HepG2 (cell line): ENCODE data around the gene PSME3IP1. TPM values are rescaled to one million over a fixed set of nuclear protein-coding genes. Genes with fewer than 3 reads are reported as not detected.

Source experiments
- ATAC-seq: fragments of 200-7000 bp; cut with Tn5 transposase; 3 replicates; pipeline ENCODE4 v1.9.1; 2020; ENCODE audit warnings: mild to moderate bottlenecking, moderate library complexity
- BruUV-seq: library from RNA; stranded (reverse); fragments of 400-500 nt; replicated peaks from 2 replicates; lab custom pipeline; 2021; lab: Mats Ljungman, UMichigan
- CTCF ChIA-PET: fragments of 300-600 bp; formaldehyde crosslinking; extraction: SDS; loops from one replicate; lab custom pipeline; 2021; ENCODE audit warnings: low total read pairs, inconsistent platforms, low intra/inter-chr PET ratio; lab: Yijun Ruan, JAX
- POLR2A ChIA-PET: fragments of 350-600 bp; sonication (Branson Sonifier 250); formaldehyde crosslinking; loops from one replicate; lab custom pipeline; 2020; ENCODE audit warnings: antibody characterized with exemption, inconsistent platforms; lab: Yijun Ruan, JAX
- DNase-seq: peaks from one replicate; pipeline ENCODE4 v3.0.0-alpha.2; 2015; ENCODE audit warnings: low spot score
- FAIRE-seq: peaks from 3 replicates; lab custom pipeline; 2011; peaks lifted over from hg19 to GRCh38; lab: Jason Lieb, UNC
- H2AFZ ChIP-seq: one replicate; pipeline ENCODE4 v1.6.1; 2011; ENCODE audit warnings: low read length, inconsistent platforms
- H3K27ac ChIP-seq: fragments of 300-600 bp; 3 replicates; pipeline ENCODE4 v1.8.0; 2011; ENCODE audit warnings: mixed run types, mild to moderate bottlenecking, mixed read lengths, low read length, inconsistent platforms; ENCODE audit not compliant: insufficient read depth; ENCODE audit errors: extremely low read length
- H3K27me3 ChIP-seq, 2 experiments: fragments of 200-600 bp in 1 of 2; 2 replicates in 1 of 2; 3 replicates in 1 of 2; pipeline versions ENCODE4 v1.6.0 to v1.8.0; 2011; ENCODE audit warnings: low read length in 2 of 2, mild to moderate bottlenecking in 2 of 2, moderate library complexity in 2 of 2, inconsistent platforms in 1 of 2; ENCODE audit not compliant: insufficient read depth in 2 of 2, control insufficient read depth in 1 of 2
- H3K36me3 ChIP-seq, 2 experiments: fragments of 200-600 bp in 1 of 2; replicated peaks in 1 of 2; 2 replicates in 1 of 2; 3 replicates in 1 of 2; pipeline versions ENCODE4 v1.5.1 to v1.8.0; 2011; ENCODE audit warnings: low read length in 2 of 2, inconsistent platforms in 1 of 2; ENCODE audit not compliant: insufficient read depth in 2 of 2, control insufficient read depth in 1 of 2
- H3K4me1 ChIP-seq: 2 replicates; pipeline ENCODE4 v1.5.1; 2012; ENCODE audit warnings: low read length, inconsistent platforms; ENCODE audit not compliant: insufficient read depth
- H3K4me2 ChIP-seq: 2 replicates; pipeline ENCODE4 v1.6.0; 2011; ENCODE audit warnings: low read depth, low read length, inconsistent platforms
- H3K4me3 ChIP-seq, 3 experiments: fragments of 200-600 bp in 1 of 3; sonication (generic), shearing (Covaris generic) in 1 of 3; replicated peaks in 1 of 3; 2 replicates each; pipeline ENCODE4 v1.5.1; 2011 to 2016; ENCODE audit warnings: low read length in 3 of 3, inconsistent platforms in 2 of 3, low read depth in 2 of 3, mild to moderate bottlenecking in 2 of 3, control low read depth in 1 of 3, mixed read lengths in 1 of 3; ENCODE audit not compliant: insufficient read depth in 1 of 3
- H3K79me2 ChIP-seq: one replicate; pipeline ENCODE4 v1.6.1; 2011; ENCODE audit warnings: low read length, inconsistent platforms; ENCODE audit not compliant: insufficient read depth
- H3K9ac ChIP-seq: 2 replicates; pipeline ENCODE4 v1.6.0; 2011; ENCODE audit warnings: mild to moderate bottlenecking, low read depth, low read length, inconsistent platforms; ENCODE audit not compliant: insufficient read depth
- H3K9me3 ChIP-seq: 2 replicates; pipeline ENCODE4 v1.5.1; 2012; ENCODE audit warnings: mild to moderate bottlenecking, low read length
- H4K20me1 ChIP-seq: 2 replicates; pipeline ENCODE4 v1.6.0; 2011; ENCODE audit warnings: inconsistent platforms, mild to moderate bottlenecking, low read length, moderate library complexity; ENCODE audit not compliant: insufficient read depth
- ARNT2 ChIP-seq: sonication (generic); formaldehyde crosslinking; IDR thresholded peaks from 2 replicates; pipeline ENCODE4 v1.8.0; 2022; ENCODE audit warnings: mild to moderate bottlenecking, low read depth, missing genetic modification reagents, moderate library complexity
- FOXP1 ChIP-seq, 2 experiments: fragments of 450-650 bp in 1 of 2; IDR thresholded peaks; 2 replicates each; pipeline ENCODE4 v1.6.1; 2017 to 2018; ENCODE audit warnings: antibody characterized with exemption in 1 of 2
- HIVEP1 ChIP-seq: sonication (generic); formaldehyde crosslinking; IDR thresholded peaks from 2 replicates; pipeline ENCODE4 v1.4.0; 2020; ENCODE audit warnings: mild to moderate bottlenecking, missing genetic modification reagents
- NR2F2 ChIP-seq: IDR thresholded peaks from 2 replicates; pipeline ENCODE4 v1.6.1; 2012; ENCODE audit warnings: low read depth, inconsistent platforms, borderline replicate concordance
- ONECUT2 ChIP-seq: sonication (generic); formaldehyde crosslinking; IDR thresholded peaks from 2 replicates; pipeline ENCODE4 v1.4.0; 2020; ENCODE audit warnings: missing genetic modification reagents
- POLR2AphosphoS2 ChIP-seq: IDR thresholded peaks from 2 replicates; pipeline ENCODE4 v1.6.1; 2011; ENCODE audit warnings: low read depth, low read length, improper control_type of control experiment
- SOX6 ChIP-seq, 2 experiments: fragments of 450-650 bp in 1 of 2; sonication (generic) in 1 of 2; formaldehyde crosslinking in 1 of 2; IDR thresholded peaks; 2 replicates each; pipeline versions ENCODE4 v1.4.0 to v1.6.1; 2017 to 2020; ENCODE audit warnings: antibody characterized with exemption in 1 of 2, mild to moderate bottlenecking in 1 of 2, missing genetic modification reagents in 1 of 2
- TCF12 ChIP-seq, 2 experiments: fragments of 450-650 bp in 1 of 2; sonication (generic) in 1 of 2; formaldehyde crosslinking in 1 of 2; IDR thresholded peaks; 2 replicates each; pipeline versions ENCODE4 v1.6.1 to v1.8.0; 2017 to 2022; ENCODE audit warnings: antibody characterized with exemption in 1 of 2, mild to moderate bottlenecking in 1 of 2, missing genetic modification reagents in 1 of 2, moderate library complexity in 1 of 2
- ZBTB20 ChIP-seq: sonication (generic); formaldehyde crosslinking; IDR thresholded peaks from 2 replicates; pipeline ENCODE4 v1.8.1; 2023; ENCODE audit warnings: missing genetic modification reagents, low read depth, mild to moderate bottlenecking, borderline replicate concordance
- ZBTB8A ChIP-seq: sonication (generic); formaldehyde crosslinking; IDR thresholded peaks from 2 replicates; pipeline ENCODE4 v1.4.0; 2020; ENCODE audit warnings: mild to moderate bottlenecking, low read depth, missing genetic modification reagents, borderline replicate concordance
- ZGPAT ChIP-seq: IDR thresholded peaks from 2 replicates; pipeline ENCODE4 v1.6.1; 2016; ENCODE audit warnings: mild to moderate bottlenecking
- ZSCAN12 ChIP-seq: sonication (generic); formaldehyde crosslinking; IDR thresholded peaks from 2 replicates; pipeline ENCODE4 v1.9.0; 2021; ENCODE audit warnings: mild to moderate bottlenecking, missing genetic modification reagents
- WGBS: methylation state at CpG from one replicate; pipeline ENCODE4 v1.1.6; 2017; ENCODE audit warnings: low lambda C conversion rate; 5-methylcytosine and 5-hydroxymethylcytosine counted together
- in situ Hi-C: cut with HindIII; loops from 2 replicates; pipeline ENCODE4 v1.10.0; 2017; ENCODE audit warnings: low pct_unique_long_range_greater_than_20kb; ENCODE audit not compliant: extremely low pct_ligation_motif_present
- intact Hi-C: fragments of 100-400 bp; cut with micrococcal nuclease; formaldehyde crosslinking; loops from one replicate; pipeline ENCODE4 v1.10.0; 2022; ENCODE audit not compliant: unreplicated experiment
- polyA plus RNA-seq, 8 experiments: library from polyadenylated mRNA; depleted of rRNA in 3 of 8; stranded (reverse) in 7 of 8; unstranded in 1 of 8; fragments of >200 nt; fragmentation: Illumina TruSeq in 4 of 8; extraction: Trizol in 4 of 8; gene quantifications; 2 replicates each; pipeline versions ENCODE4 v1.2.1 to v1.2.3, GENCODE V29; 2011 to 2016; ENCODE audit warnings: low read depth in 4 of 8, missing spikeins in 1 of 8, mixed read lengths in 1 of 8; ENCODE audit not compliant: insufficient read depth in 1 of 8
- total RNA-seq, 5 experiments: library from RNA; depleted of rRNA; stranded (reverse); fragments of >200 nt; fragmentation: Illumina TruSeq; extraction: Trizol; gene quantifications; 2 replicates each; pipeline ENCODE4 v1.2.3, GENCODE V29; 2016; ENCODE audit warnings: low read depth in 1 of 5
- TF ChIP-seq, protein P1 (sequence below): sonication (generic); formaldehyde crosslinking; conservative IDR thresholded peaks from 2 replicates; pipeline ENCODE4 v1.4.0; 2020; ENCODE audit warnings: missing genetic modification reagents
- TF ChIP-seq, protein P2 (sequence below): IDR thresholded peaks from 2 replicates; pipeline ENCODE4 v1.6.1; 2016; ENCODE audit warnings: low read depth, missing genetic modification reagents, missing compliant biosample characterization

The PSME3IP1 gene
- total and polyA plus RNA-seq, 2 of the 13 experiments (the other 11 are each of a cell fraction or from before 2014, with no cell fraction given): 90.8 to 99.8 TPM

DNA sequence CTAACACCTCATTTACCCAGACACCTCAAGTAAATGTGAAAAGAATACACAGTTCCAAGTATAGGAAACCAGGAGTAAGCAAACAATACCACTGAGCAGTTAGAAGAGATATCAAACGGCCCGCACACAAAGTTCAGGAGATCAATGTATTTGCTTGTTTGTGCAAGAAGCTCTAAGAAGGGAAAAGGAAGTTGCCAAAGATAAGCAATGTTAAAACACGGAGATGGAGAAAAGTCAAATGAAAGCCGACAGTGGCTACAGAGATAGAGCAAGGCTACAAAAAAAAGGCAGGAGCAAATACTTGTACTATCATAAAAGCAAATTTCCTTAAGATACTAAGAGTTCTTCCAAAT, 29.5 kb downstream of the PSME3IP1 start:
- ATAC-seq: no peak
- Histone ChIP-seq H2AFZ (no peak overlapping the region), H4K20me1 (no peaks in the 10 kb centered on the region), H3K4me2 (peak overlapping the region; percentile 13; the same call in 1 of the 2 replicates), H3K4me1 (peaks cover 27% of the 10 kb centered on the region), H3K79me2 (no peaks in the 10 kb centered on the region), H3K9ac (no peak overlapping the region), H3K27ac (peak overlapping the region; percentile 4), H3K36me3 (peaks cover 10 to 62% of the 10 kb centered on the region in 2 experiments), H3K4me3 (no peak overlapping the region), H3K9me3 (no peaks in the 10 kb centered on the region), H3K27me3 (no peaks in the 10 kb centered on the region)
- intact Hi-C loops (no loop called here), in situ Hi-C loops (no loop called here)
- peak; percentile 83 for FAIRE-seq
- ChIA-PET CTCF (no interaction called here), POLR2A (interaction anchor here (0.6 to 1.3 kb wide), 2 partner anchors 30 to 38 kb away, joined by 3 to 4 read pairs; partner anchors contain the start of genes PSME3IP1 and RSPRY1)
- peak; percentile 57 for DNase-seq
- BruUV-seq: no TSS peak
- 3% methylated on average over 4 of the region's 4 CpGs for WGBS
- no peak for TF ChIP-seq POLR2AphosphoS2
- no peak for TF ChIP-seq HIVEP1 (CRISPR knock-in tag)
- TF ChIP-seq ZGPAT (CRISPR knock-in tag): peak; percentile 83
- TF ChIP-seq ZBTB20 (CRISPR knock-in tag): peak; percentile 54; the same call in 1 of the 2 replicates
- peak; percentile 70; the same call in 1 of the 2 replicates for TF ChIP-seq ONECUT2
- TF ChIP-seq FOXP1 (IDR thresholded peaks at IDR 0.05): no peak
- TF ChIP-seq FOXP1 (CRISPR knock-in tag; IDR thresholded peaks at IDR 0.05): peak; percentile 88
- no peak for TF ChIP-seq ARNT2 (CRISPR knock-in tag)
- TF ChIP-seq ZBTB8A (CRISPR knock-in tag): no peak
- TF ChIP-seq, protein P1, sequence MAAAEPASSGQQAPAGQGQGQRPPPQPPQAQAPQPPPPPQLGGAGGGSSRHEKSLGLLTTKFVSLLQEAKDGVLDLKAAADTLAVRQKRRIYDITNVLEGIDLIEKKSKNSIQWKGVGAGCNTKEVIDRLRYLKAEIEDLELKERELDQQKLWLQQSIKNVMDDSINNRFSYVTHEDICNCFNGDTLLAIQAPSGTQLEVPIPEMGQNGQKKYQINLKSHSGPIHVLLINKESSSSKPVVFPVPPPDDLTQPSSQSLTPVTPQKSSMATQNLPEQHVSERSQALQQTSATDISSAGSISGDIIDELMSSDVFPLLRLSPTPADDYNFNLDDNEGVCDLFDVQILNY: no peak
- no peak for TF ChIP-seq TCF12 (IDR thresholded peaks at IDR 0.05)
- TF ChIP-seq TCF12 (CRISPR knock-in tag; IDR thresholded peaks at IDR 0.05): no peak
- no peak for TF ChIP-seq ZSCAN12 (CRISPR knock-in tag)
- TF ChIP-seq NR2F2: peak; percentile 86; the same call in 1 of the 2 replicates
- TF ChIP-seq, protein P2, sequence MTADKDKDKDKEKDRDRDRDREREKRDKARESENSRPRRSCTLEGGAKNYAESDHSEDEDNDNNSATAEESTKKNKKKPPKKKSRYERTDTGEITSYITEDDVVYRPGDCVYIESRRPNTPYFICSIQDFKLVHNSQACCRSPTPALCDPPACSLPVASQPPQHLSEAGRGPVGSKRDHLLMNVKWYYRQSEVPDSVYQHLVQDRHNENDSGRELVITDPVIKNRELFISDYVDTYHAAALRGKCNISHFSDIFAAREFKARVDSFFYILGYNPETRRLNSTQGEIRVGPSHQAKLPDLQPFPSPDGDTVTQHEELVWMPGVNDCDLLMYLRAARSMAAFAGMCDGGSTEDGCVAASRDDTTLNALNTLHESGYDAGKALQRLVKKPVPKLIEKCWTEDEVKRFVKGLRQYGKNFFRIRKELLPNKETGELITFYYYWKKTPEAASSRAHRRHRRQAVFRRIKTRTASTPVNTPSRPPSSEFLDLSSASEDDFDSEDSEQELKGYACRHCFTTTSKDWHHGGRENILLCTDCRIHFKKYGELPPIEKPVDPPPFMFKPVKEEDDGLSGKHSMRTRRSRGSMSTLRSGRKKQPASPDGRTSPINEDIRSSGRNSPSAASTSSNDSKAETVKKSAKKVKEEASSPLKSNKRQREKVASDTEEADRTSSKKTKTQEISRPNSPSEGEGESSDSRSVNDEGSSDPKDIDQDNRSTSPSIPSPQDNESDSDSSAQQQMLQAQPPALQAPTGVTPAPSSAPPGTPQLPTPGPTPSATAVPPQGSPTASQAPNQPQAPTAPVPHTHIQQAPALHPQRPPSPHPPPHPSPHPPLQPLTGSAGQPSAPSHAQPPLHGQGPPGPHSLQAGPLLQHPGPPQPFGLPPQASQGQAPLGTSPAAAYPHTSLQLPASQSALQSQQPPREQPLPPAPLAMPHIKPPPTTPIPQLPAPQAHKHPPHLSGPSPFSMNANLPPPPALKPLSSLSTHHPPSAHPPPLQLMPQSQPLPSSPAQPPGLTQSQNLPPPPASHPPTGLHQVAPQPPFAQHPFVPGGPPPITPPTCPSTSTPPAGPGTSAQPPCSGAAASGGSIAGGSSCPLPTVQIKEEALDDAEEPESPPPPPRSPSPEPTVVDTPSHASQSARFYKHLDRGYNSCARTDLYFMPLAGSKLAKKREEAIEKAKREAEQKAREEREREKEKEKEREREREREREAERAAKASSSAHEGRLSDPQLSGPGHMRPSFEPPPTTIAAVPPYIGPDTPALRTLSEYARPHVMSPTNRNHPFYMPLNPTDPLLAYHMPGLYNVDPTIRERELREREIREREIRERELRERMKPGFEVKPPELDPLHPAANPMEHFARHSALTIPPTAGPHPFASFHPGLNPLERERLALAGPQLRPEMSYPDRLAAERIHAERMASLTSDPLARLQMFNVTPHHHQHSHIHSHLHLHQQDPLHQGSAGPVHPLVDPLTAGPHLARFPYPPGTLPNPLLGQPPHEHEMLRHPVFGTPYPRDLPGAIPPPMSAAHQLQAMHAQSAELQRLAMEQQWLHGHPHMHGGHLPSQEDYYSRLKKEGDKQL (CRISPR knock-in tag): 0 out of 2 replicates have a peak, but pooled peaks have one; percentile 18
- no peak for TF ChIP-seq SOX6 (IDR thresholded peaks at IDR 0.05)
- peak; percentile 84 for TF ChIP-seq SOX6 (CRISPR knock-in tag; IDR thresholded peaks at IDR 0.05)
